GM10847 (cell line): ENCODE results near the gene TMEM141.
A peak's percentile ranks its signal among the peaks of the same experiment; 100 is the strongest.

ENCODE experiments used
- POLR2A ChIP-seq: IDR thresholded peaks from 2 replicates; pipeline ENCODE4 v1.6.1; 2011; ENCODE audit not compliant: insufficient read length; ENCODE audit errors: extremely low read depth

TMEM141 gene

GRCh38 chr9:136804509-136805206 lies 13.5 kb downstream of the TMEM141 start:
- TF ChIP-seq POLR2A = no peak

GRCh38 chr9:136805207-136805740 lies 14.1 kb downstream of the TMEM141 start:
- TF ChIP-seq POLR2A = no peak

- no peak for TF ChIP-seq POLR2A
These were observed 14.9 kb downstream of the TMEM141 start for GRCh38 chr9:136806067-136806466.

- no peak for TF ChIP-seq POLR2A
These were observed 15.6 kb downstream of the TMEM141 start for GRCh38 chr9:136806631-136807201.

GRCh38 chr9:136807281-136808074 lies 16.3 kb downstream of the TMEM141 start, which contains the start of gene RABL6:
Gene RABL6 (plus strand): TSS chr9:136807948. CDS start chr9:136808197, 249 bp downstream.
- peak; percentile 77 for TF ChIP-seq POLR2A

GRCh38 chr9:136808075-136808805 lies 17.1 kb downstream of the TMEM141 start:
- TF ChIP-seq POLR2A = no peak

GRCh38 chr9:136808806-136809158 lies 17.6 kb downstream of the TMEM141 start:
- TF ChIP-seq POLR2A = no peak

- TF ChIP-seq POLR2A = no peak
These were observed 23.7 kb downstream of the TMEM141 start for GRCh38 chr9:136814725-136815421.

GRCh38 chr9:136815422-136815782 lies 24.3 kb downstream of the TMEM141 start:
- TF ChIP-seq POLR2A = no peak

GRCh38 chr9:136820971-136821825 lies 30.1 kb downstream of the TMEM141 start:
- TF ChIP-seq POLR2A = no peak

GRCh38 chr9:136821826-136822544 lies 30.8 kb downstream of the TMEM141 start:
- no peak for TF ChIP-seq POLR2A

- no peak for TF ChIP-seq POLR2A
These were observed 32.2 kb downstream of the TMEM141 start for GRCh38 chr9:136823136-136824046.
